Fibroblast of lung (primary cell): ENCODE measurements around the gene CC2D1A. TPM values are rescaled to one million over a fixed set of nuclear protein-coding genes. Genes with fewer than 3 reads are reported as not detected.

Experiments used
- DNase-seq, 2 donors: peaks; one replicate each; pipeline versions ENCODE4 v3.0.0 to v3.0.0-alpha.2; 2010; ENCODE audit warnings: low read depth in 2 of 2
- H2AFZ ChIP-seq: 2 replicates; pipeline ENCODE4 v1.5.1; 2012; ENCODE audit warnings: low read length, control low read depth, inconsistent platforms
- H3K27ac ChIP-seq: 2 replicates; pipeline ENCODE4 v1.5.1; 2011; ENCODE audit warnings: low read length, control low read depth; ENCODE audit not compliant: insufficient read depth
- H3K27me3 ChIP-seq: 2 replicates; pipeline ENCODE4 v1.5.1; 2011; ENCODE audit warnings: mild to moderate bottlenecking, low read length; ENCODE audit not compliant: control insufficient read depth, insufficient read depth
- H3K36me3 ChIP-seq: 2 replicates; pipeline ENCODE4 v1.5.1; 2011; ENCODE audit warnings: low read length; ENCODE audit not compliant: control insufficient read depth, insufficient read depth
- H3K4me1 ChIP-seq: 2 replicates; pipeline ENCODE4 v1.5.1; 2011; ENCODE audit warnings: low read length; ENCODE audit not compliant: control insufficient read depth, insufficient read depth; ENCODE audit errors: extremely low read depth
- H3K4me2 ChIP-seq: 2 replicates; pipeline ENCODE4 v1.5.1; 2011; ENCODE audit warnings: low read length, control low read depth; ENCODE audit not compliant: insufficient read depth; ENCODE audit errors: extremely low read depth
- H3K4me3 ChIP-seq, 4 experiments: fragments of 200-600 bp in 1 of 4; sonication (generic) in 1 of 4; replicated peaks in 1 of 4; 2 replicates each; pipeline ENCODE4 v1.5.1; 2011 to 2016; ENCODE audit warnings: low read length in 4 of 4, low read depth in 3 of 4, mild to moderate bottlenecking in 3 of 4, control low read depth in 2 of 4, inconsistent platforms in 1 of 4, mixed read lengths in 1 of 4; ENCODE audit not compliant: insufficient read depth in 1 of 4; ENCODE audit errors: control extremely low read depth in 1 of 4
- H3K79me2 ChIP-seq: 2 replicates; pipeline ENCODE4 v1.5.1; 2012; ENCODE audit warnings: mild to moderate bottlenecking, low read length, inconsistent platforms; ENCODE audit not compliant: control insufficient read depth, insufficient read depth
- H3K9ac ChIP-seq: 2 replicates; pipeline ENCODE4 v1.5.1; 2011; ENCODE audit warnings: mild to moderate bottlenecking, low read length, control low read depth; ENCODE audit not compliant: insufficient read depth
- H3K9me3 ChIP-seq: 2 replicates; pipeline ENCODE4 v1.5.1; 2012; ENCODE audit warnings: low read depth, low read length; ENCODE audit not compliant: control insufficient read depth, insufficient read depth
- H4K20me1 ChIP-seq: 2 replicates; pipeline ENCODE4 v1.5.1; 2011; ENCODE audit warnings: low read length; ENCODE audit not compliant: control insufficient read depth, insufficient read depth; ENCODE audit errors: extremely low read depth
- CTCF ChIP-seq, 2 donors: IDR thresholded peaks in 1 of 2; conservative IDR thresholded peaks in 1 of 2; 1 replicate in 1 of 2; 2 replicates in 1 of 2; pipeline ENCODE4 v1.5.1; 2011 to 2012; ENCODE audit warnings: low read length in 2 of 2, control low read depth in 1 of 2, inconsistent platforms in 1 of 2, low read depth in 1 of 2, mild to moderate bottlenecking in 1 of 2
- EZH2 ChIP-seq: IDR thresholded peaks from 2 replicates; pipeline ENCODE4 v1.5.1; 2012; ENCODE audit warnings: low read length, control low read depth, mild to moderate bottlenecking; ENCODE audit errors: missing control alignments
- polyA plus RNA-seq, 2 donors: library from polyadenylated mRNA; depleted of rRNA in 1 of 2; stranded (reverse) in 1 of 2; unstranded in 1 of 2; fragments of >200 nt; gene quantifications; 2 replicates each; pipeline ENCODE4 v1.2.1, GENCODE V29; 2011 to 2012; ENCODE audit warnings: missing spikeins in 1 of 2
- total RNA-seq: library from RNA; depleted of rRNA; stranded (reverse); fragments of >200 nt; gene quantifications from 2 replicates; pipeline ENCODE4 v1.2.1, GENCODE V29; 2014

Gene CC2D1A
- total and polyA plus RNA-seq, 2 donors (not counting 1 experiment from before 2014, with no cell fraction given), result 7.0 to 10.6 TPM

- Histone ChIP-seq H3K9me3 (no peaks in the 10 kb centered on the region), H3K27me3 (no peaks in the 10 kb centered on the region), H3K9ac (no peak overlapping the region), H3K27ac (no peak overlapping the region), H2AFZ (no peak overlapping the region), H3K4me3 (peak overlapping the region in 1 of 4 experiments; percentile 7), H3K4me1 (peaks cover 2% of the 10 kb centered on the region), H3K79me2 (no peaks in the 10 kb centered on the region), H4K20me1 (no peaks in the 10 kb centered on the region), H3K36me3 (peaks cover 3% of the 10 kb centered on the region), H3K4me2 (peak overlapping the region; percentile 40)
- DNase-seq, result peak in 1 of 2 donors; percentile 14
- TF ChIP-seq EZH2 (no peak), CTCF (conservative IDR thresholded peaks at IDR 0.05 in 1 of 2, IDR thresholded peaks at IDR 0.05 in 1 of 2; ENCODE audit: low read depth in 1 of 2, low read length in 2 of 2) (no peak)
Observed at GRCh38 chr19:13978351-13979243, 72.6 kb downstream of the CC2D1A start.

DNA sequence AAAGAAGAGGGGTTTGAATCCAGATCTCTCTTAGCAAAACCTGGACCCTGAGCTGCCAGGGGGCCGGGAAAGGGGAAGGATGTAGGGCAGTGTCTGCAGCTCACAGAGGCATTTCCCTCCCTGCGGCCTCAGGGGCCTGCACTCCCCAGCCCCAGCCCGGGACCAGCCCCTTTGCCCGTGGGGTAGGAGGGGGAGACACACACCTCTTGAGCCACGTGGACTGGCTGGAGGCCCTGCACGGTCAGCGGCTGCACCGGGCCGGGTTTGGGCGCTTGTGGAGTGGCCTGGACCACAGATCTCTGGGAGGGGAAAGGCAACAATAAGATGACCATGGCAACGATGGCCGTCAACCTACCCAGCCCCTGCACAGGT is 73.2 kb downstream of the CC2D1A start:
- Histone ChIP-seq H3K9me3 (no peaks in the 10 kb centered on the region), H4K20me1 (no peaks in the 10 kb centered on the region), H3K9ac (no peak overlapping the region), H3K4me1 (peaks cover 2% of the 10 kb centered on the region), H3K27me3 (no peaks in the 10 kb centered on the region), H2AFZ (no peak overlapping the region), H3K36me3 (peaks cover 3% of the 10 kb centered on the region), H3K27ac (no peak overlapping the region), H3K4me3 (peak overlapping the region in 1 of 4 experiments; percentile 7), H3K79me2 (no peaks in the 10 kb centered on the region), H3K4me2 (peak overlapping the region; percentile 40)
- TF ChIP-seq EZH2 (no peak), CTCF (conservative IDR thresholded peaks at IDR 0.05 in 1 of 2, IDR thresholded peaks at IDR 0.05 in 1 of 2; ENCODE audit: low read depth in 1 of 2, low read length in 2 of 2) (no peak)
- DNase-seq, result no peak

GRCh38 chr19:13979686-13980085 is 73.7 kb downstream of the CC2D1A start:
- Histone ChIP-seq H3K4me1 (peaks cover 2% of the 10 kb centered on the region), H3K79me2 (no peaks in the 10 kb centered on the region)
- DNase-seq, result no peak

More at GRCh38 chr19:13979686-13980085, 73.7 kb downstream of the CC2D1A start:
- H3K36me3 ChIP-seq, result peaks cover 3% of the 10 kb centered on the region
- TF ChIP-seq CTCF (conservative IDR thresholded peaks at IDR 0.05 in 1 of 2, IDR thresholded peaks at IDR 0.05 in 1 of 2; ENCODE audit: low read depth in 1 of 2, low read length in 2 of 2) (no peak), EZH2 (no peak)
- no peak overlapping the region for H3K27ac ChIP-seq
- no peak overlapping the region for H3K4me3 ChIP-seq
- no peak overlapping the region for H3K9ac ChIP-seq
- H3K27me3 ChIP-seq, result no peaks in the 10 kb centered on the region
- H2AFZ ChIP-seq, result no peak overlapping the region
- no peak overlapping the region for H3K4me2 ChIP-seq
- no peaks in the 10 kb centered on the region for H4K20me1 ChIP-seq
- no peaks in the 10 kb centered on the region for H3K9me3 ChIP-seq
